PC-9 (cell line): Measurements from ENCODE around the gene STRN3. TPM values are rescaled to one million over a fixed set of nuclear protein-coding genes. Genes with fewer than 3 reads are reported as not detected.
"Not testable (repeated sequence)": the region's sequence is repeated elsewhere in the genome, so short reads cannot be mapped to it uniquely, and the experiment has no call there.

Source experiments
- BruUV-seq: library from RNA; stranded (reverse); fragments of 400-500 nt; replicated peaks from 2 replicates; lab custom pipeline; 2021; lab: Mats Ljungman, UMichigan
- CTCF ChIA-PET: fragments of 300-600 bp; sonication (Branson Sonifier 250); formaldehyde crosslinking; loops from one replicate; lab custom pipeline; 2022; ENCODE audit warnings: antibody characterized with exemption; lab: Charles Lee
- POLR2A ChIA-PET: fragments of 300-600 bp; sonication (Branson Sonifier 250); formaldehyde crosslinking; loops from one replicate; lab custom pipeline; 2022; ENCODE audit warnings: antibody characterized with exemption; ENCODE audit not compliant: unreplicated experiment; lab: Charles Lee
- DNase-seq, 2 experiments: peaks; one replicate each; pipeline versions ENCODE4 v3.0.0 to v3.0.0-alpha.2; 2015 to 2022; ENCODE audit warnings: mixed read lengths in 1 of 2
- H2AFZ ChIP-seq: fragments of 200-600 bp; sonication (generic); 2 replicates; pipeline ENCODE4 v1.8.1; 2017; ENCODE audit warnings: antibody characterized with exemption
- H3F3A ChIP-seq: fragments of 200-600 bp; sonication (generic); 2 replicates; pipeline ENCODE4 v1.8.1; 2017; ENCODE audit warnings: antibody characterized with exemption, mild to moderate bottlenecking, low read depth; ENCODE audit not compliant: insufficient read depth
- H3K27ac ChIP-seq: fragments of 200-600 bp; sonication (generic); 2 replicates; pipeline ENCODE4 v1.6.1; 2016; ENCODE audit warnings: mixed run types
- H3K27me3 ChIP-seq: fragments of 200-600 bp; sonication (generic); 2 replicates; pipeline ENCODE4 v1.6.1; 2016; ENCODE audit warnings: low read depth, mixed run types; ENCODE audit not compliant: insufficient read depth
- H3K36me3 ChIP-seq: fragments of 200-600 bp; sonication (generic); 2 replicates; pipeline ENCODE4 v1.6.1; 2016; ENCODE audit warnings: low read depth, mixed run types
- H3K4me1 ChIP-seq: fragments of 200-600 bp; sonication (generic); replicated peaks from 2 replicates; pipeline ENCODE4 v1.6.1; 2016; ENCODE audit warnings: mixed run types; ENCODE audit not compliant: insufficient read depth
- H3K4me2 ChIP-seq: fragments of 200-600 bp; sonication (generic); 2 replicates; pipeline ENCODE4 v1.6.1; 2017; ENCODE audit warnings: mixed run types
- H3K4me3 ChIP-seq: fragments of 200-600 bp; sonication (generic); 2 replicates; pipeline ENCODE4 v1.6.1; 2016; ENCODE audit warnings: mixed run types
- H3K79me2 ChIP-seq: fragments of 200-600 bp; sonication (generic); 2 replicates; pipeline ENCODE4 v1.6.1; 2017; ENCODE audit warnings: low read depth, mixed run types
- H3K9me2 ChIP-seq: fragments of 200-600 bp; sonication (generic); 2 replicates; pipeline ENCODE4 v1.8.1; 2017; ENCODE audit warnings: mild to moderate bottlenecking; ENCODE audit not compliant: insufficient read depth
- H3K9me3 ChIP-seq: fragments of 200-600 bp; sonication (generic); 2 replicates; pipeline ENCODE4 v1.8.1; 2016; ENCODE audit warnings: low read depth; ENCODE audit not compliant: insufficient read depth
- H4K20me1 ChIP-seq: fragments of 200-600 bp; sonication (generic); 2 replicates; pipeline ENCODE4 v1.8.1; 2017; ENCODE audit not compliant: insufficient read depth
- CTCF ChIP-seq: fragments of 200-600 bp; sonication (generic); conservative IDR thresholded peaks from 2 replicates; pipeline ENCODE4 v1.6.1; 2017; ENCODE audit warnings: mixed run types, antibody characterized with exemption, mild to moderate bottlenecking, moderate library complexity
- EZH2 ChIP-seq: fragments of 200-600 bp; sonication (generic); IDR thresholded peaks from 2 replicates; pipeline ENCODE4 v1.8.0; 2017; ENCODE audit warnings: antibody characterized with exemption, low read depth
- intact Hi-C: fragments of 100-400 bp; cut with micrococcal nuclease; formaldehyde crosslinking; loops from one replicate; pipeline ENCODE4 v1.10.0; 2022; ENCODE audit not compliant: unreplicated experiment
- total RNA-seq: library from RNA; stranded (reverse); gene quantifications from 2 replicates; pipeline ENCODE4 v1.2.3, GENCODE V29; 2021

STRN3 gene
- total RNA-seq, 1 experiment from 2014 or later = 18.1 TPM

GRCh38 chr14:30938617-30939016, 87.6 kb downstream of the STRN3 start:
- no TSS peak for BruUV-seq
- CTCF ChIA-PET = no interaction called here
- Histone ChIP-seq H2AFZ (no peak overlapping the region), H3K4me1 (no peaks in the 10 kb centered on the region), H3K27me3 (no peaks in the 10 kb centered on the region), H3K36me3 (0 out of 2 replicates have a peak, but pooled peaks cover 7% of the 10 kb centered on the region), H3K9me3 (no peaks in the 10 kb centered on the region), H3F3A (no peaks in the 10 kb centered on the region), H4K20me1 (no peaks in the 10 kb centered on the region), H3K79me2 (no peaks in the 10 kb centered on the region), H3K4me3 (no peak overlapping the region), H3K9me2 (no peaks in the 10 kb centered on the region), H3K4me2 (no peak overlapping the region), H3K27ac (no peak overlapping the region)
- no peak for DNase-seq
- POLR2A ChIA-PET = no interaction called here
- intact Hi-C loops = no loop called here
- TF ChIP-seq EZH2 (no peak), CTCF (no peak)

- no peak overlapping the region for H3K4me3 ChIP-seq
- ChIA-PET CTCF (no interaction called here), POLR2A (no interaction called here)
- H3K9me3 ChIP-seq = no peaks in the 10 kb centered on the region
- no peaks in the 10 kb centered on the region for H3K9me2 ChIP-seq
- H3K36me3 ChIP-seq = 0 out of 2 replicates have a peak, but pooled peaks cover 7% of the 10 kb centered on the region
- BruUV-seq = no TSS peak
- intact Hi-C loops = no loop called here
- no peak overlapping the region for H3K4me2 ChIP-seq
- H3K27ac ChIP-seq = no peak overlapping the region
- H2AFZ ChIP-seq = no peak overlapping the region
- TF ChIP-seq EZH2 (no peak), CTCF (no peak)
- H3K79me2 ChIP-seq = no peaks in the 10 kb centered on the region
- H4K20me1 ChIP-seq = no peaks in the 10 kb centered on the region
- no peak for DNase-seq
- H3F3A ChIP-seq = peaks cover 6% of the 10 kb centered on the region; the same call in 1 of the 2 replicates
- no peaks in the 10 kb centered on the region for H3K4me1 ChIP-seq
- H3K27me3 ChIP-seq = no peaks in the 10 kb centered on the region
Observed at GRCh38 chr14:30935445-30935844, 90.7 kb downstream of the STRN3 start.

GRCh38 chr14:30933937-30934336, 92.2 kb downstream of the STRN3 start:
- POLR2A ChIA-PET, H3K4me3 ChIP-seq, H4K20me1 ChIP-seq, H3K36me3 ChIP-seq, DNase-seq, H3K9me3 ChIP-seq, H3K79me2 ChIP-seq, H3F3A ChIP-seq, H3K4me2 ChIP-seq, BruUV-seq, H3K4me1 ChIP-seq, H3K27me3 ChIP-seq, H2AFZ ChIP-seq, H3K27ac ChIP-seq, CTCF ChIA-PET, H3K9me2 ChIP-seq, intact Hi-C loops: not testable (repeated sequence)

GRCh38 chr14:30928462-30928861, 97.7 kb downstream of the STRN3 start:
- Histone ChIP-seq H3K27me3 (no peaks in the 10 kb centered on the region), H3K27ac (no peak overlapping the region), H3K9me2 (no peaks in the 10 kb centered on the region), H3K4me2 (no peak overlapping the region), H4K20me1 (no peaks in the 10 kb centered on the region), H3K4me3 (no peak overlapping the region), H3F3A (peaks cover 6% of the 10 kb centered on the region; the same call in 1 of the 2 replicates), H3K36me3 (no peaks in the 10 kb centered on the region), H3K4me1 (no peaks in the 10 kb centered on the region), H3K79me2 (no peaks in the 10 kb centered on the region), H3K9me3 (no peaks in the 10 kb centered on the region), H2AFZ (no peak overlapping the region)
- intact Hi-C loops = no loop called here
- TF ChIP-seq CTCF (no peak), EZH2 (no peak)
- CTCF ChIA-PET = interaction anchor here (0.6 kb wide), 1 partner anchor 1182 kb away, joined by 3 read pairs; no protein-coding TSS in a partner anchor
- no peak for DNase-seq
- POLR2A ChIA-PET = interaction anchor here (0.6 kb wide), 1 partner anchor 225 kb away, joined by 3 read pairs; no protein-coding TSS in a partner anchor
- no TSS peak for BruUV-seq
